ENCODE measurements around the gene RAB9A.
"Not testable (repeated sequence)": the region's sequence is repeated elsewhere in the genome, so short reads cannot be mapped to it uniquely, and the experiment has no call there.

Gene RAB9A

GRCh38 chrX:13669755-13670154 lies 19.2 kb upstream of the RAB9A start:
- not testable (repeated sequence) for DNase-seq (ENCODE audit: low read depth, low spot score)

DNA sequence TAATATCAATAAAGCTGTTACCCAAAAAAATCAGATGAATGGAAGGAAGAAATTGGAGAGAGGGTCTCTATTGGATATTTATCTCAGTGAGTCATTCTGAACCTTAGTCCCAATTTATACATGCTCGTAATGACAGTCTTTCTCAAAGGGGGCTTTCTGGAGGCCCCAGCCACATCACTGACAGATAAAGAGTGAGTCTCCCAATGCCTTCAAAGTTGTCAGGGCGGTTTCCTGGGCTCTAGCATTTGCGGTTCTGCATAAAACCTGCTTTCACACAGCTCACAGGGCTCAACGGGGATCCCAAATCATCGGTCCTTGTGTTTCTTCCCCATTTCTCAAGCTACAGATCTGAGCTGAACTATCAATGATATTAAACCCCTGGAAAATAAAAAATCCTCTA lies 18.7 kb upstream of the RAB9A start:
- DNase-seq (ENCODE audit: low read depth, low spot score): no peak

GRCh38 chrX:13673016-13673415 lies 15.9 kb upstream of the RAB9A start:
- no peak for DNase-seq (ENCODE audit: low read depth, low spot score)

- DNase-seq (ENCODE audit: low read depth, low spot score): no peak
Observed at GRCh38 chrX:13676885-13677284, 12.0 kb upstream of the RAB9A start.

DNA sequence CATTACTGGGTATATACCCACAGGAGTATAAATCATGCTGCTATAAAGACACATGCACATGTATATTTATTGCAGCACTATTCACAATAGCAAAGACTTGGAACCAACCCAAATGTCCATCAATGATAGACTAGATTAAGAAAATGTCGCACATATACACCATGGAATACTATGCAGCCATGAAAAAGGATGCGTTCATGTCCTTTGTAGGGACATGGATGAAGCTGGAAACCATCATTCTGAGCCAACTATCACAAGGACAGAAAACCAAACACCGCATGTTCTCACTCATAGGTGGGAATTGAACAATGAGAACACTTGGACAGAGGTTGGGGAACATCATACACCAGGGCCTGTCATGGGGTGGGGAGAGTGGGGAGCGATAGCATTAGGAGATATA lies 9.2 kb upstream of the RAB9A start:
- not testable (repeated sequence) for DNase-seq (ENCODE audit: low read depth, low spot score)

- DNase-seq (ENCODE audit: low read depth, low spot score): no peak
Observed at GRCh38 chrX:13681595-13681994, 7.3 kb upstream of the RAB9A start.

GRCh38 chrX:13684361-13684760 lies 4.6 kb upstream of the RAB9A start:
- no peak for DNase-seq (ENCODE audit: low read depth, low spot score)

- peak; percentile 28 for DNase-seq (ENCODE audit: low read depth, low spot score)
Observed at GRCh38 chrX:13685126-13685763, 3.7 kb upstream of the RAB9A start.

- DNase-seq (ENCODE audit: low read depth, low spot score): no peak
Observed at GRCh38 chrX:13687203-13687602, 1.7 kb upstream of the RAB9A start.

DNA sequence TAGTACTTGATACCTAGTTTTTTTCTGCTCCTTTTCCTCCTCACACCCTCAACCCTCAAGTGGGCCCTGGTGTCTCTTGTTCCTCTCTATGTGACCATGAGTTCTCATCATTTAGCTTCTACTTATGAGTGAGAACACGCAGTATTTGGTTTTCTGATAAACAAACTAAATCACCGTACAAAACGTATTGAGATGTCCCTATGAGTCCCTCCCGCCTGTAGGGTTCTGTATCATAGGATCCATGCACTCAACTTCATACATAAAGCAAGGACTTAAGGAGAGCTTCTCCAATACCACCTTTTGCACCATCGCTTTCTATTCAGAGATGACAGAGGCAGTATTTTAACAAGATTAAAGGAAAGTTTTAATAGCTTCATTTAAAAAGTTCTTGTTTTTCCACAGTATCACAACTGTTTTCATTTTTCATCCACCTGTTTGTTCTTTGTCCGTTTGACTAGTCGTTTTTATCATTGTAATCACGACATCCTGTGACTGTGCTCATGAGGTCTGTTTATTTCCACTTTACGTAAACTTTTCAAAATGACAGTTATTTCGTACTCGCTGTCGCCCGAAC lies 457 bp upstream of the RAB9A start:
- DNase-seq (ENCODE audit: low read depth, low spot score): no peak

- DNase-seq (ENCODE audit: low read depth, low spot score): peak; percentile 28
Observed at GRCh38 chrX:13689741-13690211, 848 bp downstream of the RAB9A start.

DNA sequence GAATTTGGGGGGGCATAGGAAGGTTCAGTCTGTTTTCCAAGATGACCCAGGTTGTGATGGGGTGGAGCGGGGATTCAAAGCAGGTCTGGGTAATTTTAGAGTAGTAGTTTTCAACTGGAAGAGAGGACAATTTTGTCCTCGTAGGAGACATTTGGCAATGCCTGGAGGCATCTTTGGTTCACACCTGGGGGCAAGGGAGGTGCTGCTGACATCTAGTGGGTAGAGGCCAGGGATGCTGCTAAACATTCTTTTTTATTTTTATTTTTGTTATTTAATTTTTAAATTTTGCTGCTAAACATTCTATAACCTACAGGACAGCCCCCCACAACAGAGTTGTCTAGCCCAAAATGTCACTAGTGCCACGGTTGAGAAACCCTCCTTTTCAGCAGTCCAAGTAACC lies 1.9 kb downstream of the RAB9A start:
- DNase-seq (ENCODE audit: low read depth, low spot score): no peak

- no peak for DNase-seq (ENCODE audit: low read depth, low spot score)
Observed at GRCh38 chrX:13691841-13692371, 3.0 kb downstream of the RAB9A start.

GRCh38 chrX:13692771-13693231 lies 3.9 kb downstream of the RAB9A start:
- no peak for DNase-seq (ENCODE audit: low read depth, low spot score)

- peak; percentile 20 for DNase-seq (ENCODE audit: low read depth, low spot score)
Observed at GRCh38 chrX:13693341-13693961, 4.5 kb downstream of the RAB9A start.

- peak; percentile 38 for DNase-seq (ENCODE audit: low read depth, low spot score)
Observed at GRCh38 chrX:13694359-13694758, 5.4 kb downstream of the RAB9A start.

DNA sequence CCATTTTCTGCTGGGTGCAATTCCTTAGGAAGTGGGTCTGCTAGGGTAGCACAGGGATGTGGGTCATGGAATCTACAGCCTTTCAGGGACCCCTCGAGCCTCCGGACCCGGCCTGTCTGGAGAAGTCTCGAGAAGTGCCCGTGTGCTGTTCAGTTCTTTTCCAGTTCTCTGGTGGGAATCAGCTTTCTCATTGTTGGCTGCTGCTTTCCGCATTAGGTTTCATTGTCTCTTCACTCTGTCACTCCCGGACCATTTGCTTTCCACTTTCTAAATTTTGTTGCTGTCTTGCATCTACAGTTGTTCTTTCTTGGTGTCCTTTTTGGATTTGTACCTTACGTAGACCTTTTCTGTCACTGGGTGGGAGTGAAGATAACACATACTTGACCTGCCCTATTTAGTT lies 6.1 kb downstream of the RAB9A start:
- DNase-seq (ENCODE audit: low read depth, low spot score): no peak

- no peak for DNase-seq (ENCODE audit: low read depth, low spot score)
Observed at GRCh38 chrX:13695601-13696115, 6.7 kb downstream of the RAB9A start.

DNA sequence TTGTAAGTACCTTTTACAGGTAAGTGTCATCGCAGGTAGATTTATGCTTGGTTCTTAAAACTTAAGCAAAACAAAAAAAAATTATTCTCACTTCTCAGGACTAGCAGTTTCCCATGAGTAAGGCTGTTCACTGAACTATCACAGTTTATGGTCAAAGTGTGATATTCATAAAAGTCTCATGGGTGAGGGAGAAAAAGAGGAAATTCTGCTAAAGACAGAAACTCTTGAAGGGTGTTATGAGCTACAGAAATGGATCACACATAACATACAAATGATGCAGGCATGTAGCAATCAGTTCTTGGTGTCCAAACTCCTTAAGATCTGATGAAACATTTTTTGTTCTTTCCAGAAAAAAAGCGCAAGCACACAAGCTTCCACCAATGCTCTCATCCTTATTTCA lies 8.5 kb downstream of the RAB9A start:
- DNase-seq (ENCODE audit: low read depth, low spot score): no peak

DNA sequence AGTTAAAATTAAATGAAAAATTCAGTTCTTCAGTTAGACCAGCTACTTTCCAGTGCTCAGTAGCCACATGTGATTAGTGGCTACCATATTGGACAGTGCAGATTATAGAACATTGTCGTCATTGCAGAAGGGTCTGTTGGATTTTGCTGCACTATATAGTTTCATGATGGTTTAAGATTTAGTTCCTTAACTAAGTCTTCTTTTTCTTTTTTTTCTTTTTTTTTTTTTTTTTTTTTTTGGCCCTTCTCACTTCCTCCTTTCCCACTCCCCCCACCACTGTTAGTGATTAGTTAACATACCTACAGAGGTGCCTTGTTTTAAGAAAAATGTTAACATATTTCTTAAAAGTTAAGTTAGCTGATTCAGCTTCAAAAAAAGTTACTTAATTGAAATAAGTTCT lies 9.0 kb downstream of the RAB9A start:
- no peak for DNase-seq (ENCODE audit: low read depth, low spot score)

DNA sequence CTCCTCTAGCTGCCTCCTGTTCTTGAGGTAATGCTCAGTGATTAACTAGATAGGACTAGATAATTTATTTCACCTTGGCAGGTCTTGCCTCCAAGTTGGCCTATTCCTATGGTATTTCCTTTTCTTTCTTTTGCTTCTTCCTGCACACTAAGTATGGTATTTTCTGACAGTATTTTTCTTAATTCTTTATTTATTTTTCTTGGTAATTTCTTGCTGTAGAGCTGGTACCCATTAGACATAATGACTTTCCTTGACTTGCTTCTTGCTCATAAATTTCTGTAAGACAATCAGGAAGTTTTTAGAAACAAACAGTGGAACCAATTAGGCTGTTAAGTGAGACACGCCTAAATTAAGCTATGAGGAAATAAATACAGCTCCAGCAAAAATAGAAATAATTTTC lies 9.5 kb downstream of the RAB9A start:
- DNase-seq (ENCODE audit: low read depth, low spot score): no peak

DNA sequence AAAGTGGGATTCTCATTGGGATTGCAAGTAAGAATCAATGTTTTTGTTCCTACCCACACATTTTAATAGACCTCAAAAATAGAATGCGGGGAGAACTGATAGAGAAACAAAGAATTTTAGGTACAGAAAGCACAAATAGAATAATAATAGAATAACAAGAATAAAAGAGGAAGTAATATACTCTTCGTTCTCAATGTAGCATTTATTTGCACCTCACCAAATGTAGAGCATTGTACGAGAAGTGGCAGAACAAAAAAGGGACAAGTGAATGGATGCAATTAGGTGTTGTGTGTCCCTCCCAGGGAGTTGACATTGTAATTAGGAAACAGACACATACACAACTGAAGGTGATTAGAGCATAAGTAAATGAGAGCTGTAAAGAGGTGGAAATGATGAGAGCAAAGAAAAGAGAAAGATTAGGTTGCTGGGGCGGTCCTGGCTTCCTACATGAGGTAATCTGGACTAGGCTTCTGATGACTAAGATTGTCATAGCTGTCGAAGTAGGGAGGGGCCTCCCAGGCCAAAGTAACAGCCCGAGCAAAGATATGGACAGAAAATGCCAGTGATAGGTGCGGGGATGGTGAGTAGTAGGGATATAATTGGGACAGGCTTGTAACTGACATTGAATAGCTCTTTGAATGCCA lies 10.4 kb downstream of the RAB9A start:
- DNase-seq (ENCODE audit: low read depth, low spot score): peak; percentile 28

All from astrocyte of the hippocampus (primary cell).